HCT116 (cell line): ENCODE results near the gene FIP1L1.

ENCODE experiments used
- TF ChIP-seq, protein P1 (sequence below): IDR thresholded peaks from 2 replicates; pipeline ENCODE4 v1.6.1; 2012; ENCODE audit warnings: low read depth
- TF ChIP-seq, protein P2 (sequence below), 3 experiments: fragments of 200-600 bp in 1 of 3; sonication (generic) in 1 of 3; IDR thresholded peaks in 2 of 3; conservative IDR thresholded peaks in 1 of 3; 2 replicates each; pipeline ENCODE4 v1.5.1; 2012 to 2017; ENCODE audit warnings: low read depth in 2 of 3, low read length in 2 of 3, antibody characterized with exemption in 1 of 3, borderline replicate concordance in 1 of 3, control low read depth in 1 of 3, mild to moderate bottlenecking in 1 of 3, mixed read lengths in 1 of 3, mixed run types in 1 of 3, moderate library complexity in 1 of 3; ENCODE audit not compliant: insufficient read depth in 1 of 3

GRCh38 chr4:53476232-53477037, 99.0 kb downstream of the FIP1L1 start:
- TF ChIP-seq, protein P1, sequence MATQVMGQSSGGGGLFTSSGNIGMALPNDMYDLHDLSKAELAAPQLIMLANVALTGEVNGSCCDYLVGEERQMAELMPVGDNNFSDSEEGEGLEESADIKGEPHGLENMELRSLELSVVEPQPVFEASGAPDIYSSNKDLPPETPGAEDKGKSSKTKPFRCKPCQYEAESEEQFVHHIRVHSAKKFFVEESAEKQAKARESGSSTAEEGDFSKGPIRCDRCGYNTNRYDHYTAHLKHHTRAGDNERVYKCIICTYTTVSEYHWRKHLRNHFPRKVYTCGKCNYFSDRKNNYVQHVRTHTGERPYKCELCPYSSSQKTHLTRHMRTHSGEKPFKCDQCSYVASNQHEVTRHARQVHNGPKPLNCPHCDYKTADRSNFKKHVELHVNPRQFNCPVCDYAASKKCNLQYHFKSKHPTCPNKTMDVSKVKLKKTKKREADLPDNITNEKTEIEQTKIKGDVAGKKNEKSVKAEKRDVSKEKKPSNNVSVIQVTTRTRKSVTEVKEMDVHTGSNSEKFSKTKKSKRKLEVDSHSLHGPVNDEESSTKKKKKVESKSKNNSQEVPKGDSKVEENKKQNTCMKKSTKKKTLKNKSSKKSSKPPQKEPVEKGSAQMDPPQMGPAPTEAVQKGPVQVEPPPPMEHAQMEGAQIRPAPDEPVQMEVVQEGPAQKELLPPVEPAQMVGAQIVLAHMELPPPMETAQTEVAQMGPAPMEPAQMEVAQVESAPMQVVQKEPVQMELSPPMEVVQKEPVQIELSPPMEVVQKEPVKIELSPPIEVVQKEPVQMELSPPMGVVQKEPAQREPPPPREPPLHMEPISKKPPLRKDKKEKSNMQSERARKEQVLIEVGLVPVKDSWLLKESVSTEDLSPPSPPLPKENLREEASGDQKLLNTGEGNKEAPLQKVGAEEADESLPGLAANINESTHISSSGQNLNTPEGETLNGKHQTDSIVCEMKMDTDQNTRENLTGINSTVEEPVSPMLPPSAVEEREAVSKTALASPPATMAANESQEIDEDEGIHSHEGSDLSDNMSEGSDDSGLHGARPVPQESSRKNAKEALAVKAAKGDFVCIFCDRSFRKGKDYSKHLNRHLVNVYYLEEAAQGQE, result no peak
- TF ChIP-seq, protein P2, sequence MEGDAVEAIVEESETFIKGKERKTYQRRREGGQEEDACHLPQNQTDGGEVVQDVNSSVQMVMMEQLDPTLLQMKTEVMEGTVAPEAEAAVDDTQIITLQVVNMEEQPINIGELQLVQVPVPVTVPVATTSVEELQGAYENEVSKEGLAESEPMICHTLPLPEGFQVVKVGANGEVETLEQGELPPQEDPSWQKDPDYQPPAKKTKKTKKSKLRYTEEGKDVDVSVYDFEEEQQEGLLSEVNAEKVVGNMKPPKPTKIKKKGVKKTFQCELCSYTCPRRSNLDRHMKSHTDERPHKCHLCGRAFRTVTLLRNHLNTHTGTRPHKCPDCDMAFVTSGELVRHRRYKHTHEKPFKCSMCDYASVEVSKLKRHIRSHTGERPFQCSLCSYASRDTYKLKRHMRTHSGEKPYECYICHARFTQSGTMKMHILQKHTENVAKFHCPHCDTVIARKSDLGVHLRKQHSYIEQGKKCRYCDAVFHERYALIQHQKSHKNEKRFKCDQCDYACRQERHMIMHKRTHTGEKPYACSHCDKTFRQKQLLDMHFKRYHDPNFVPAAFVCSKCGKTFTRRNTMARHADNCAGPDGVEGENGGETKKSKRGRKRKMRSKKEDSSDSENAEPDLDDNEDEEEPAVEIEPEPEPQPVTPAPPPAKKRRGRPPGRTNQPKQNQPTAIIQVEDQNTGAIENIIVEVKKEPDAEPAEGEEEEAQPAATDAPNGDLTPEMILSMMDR (IDR thresholded peaks at IDR 0.05 in 2 of 3, conservative IDR thresholded peaks at IDR 0.05 in 1 of 3; ENCODE audit: borderline replicate concordance in 1 of 3, insufficient read depth in 1 of 3, low read depth in 2 of 3, low read length in 2 of 3), result no peak
